H9 (cell line): ENCODE results near the gene PLEKHG1. TPM values are rescaled to one million over a fixed set of nuclear protein-coding genes. Genes with fewer than 3 reads are reported as not detected.

ENCODE experiments used
- DNase-seq: peaks from one replicate; pipeline ENCODE4 v3.0.0-alpha.2; 2017
- H2AFZ ChIP-seq: one replicate; pipeline ENCODE4 v1.6.1; 2013; ENCODE audit warnings: mild to moderate bottlenecking, low read length, control low read depth, moderate library complexity
- H2AK5ac ChIP-seq: 2 replicates; pipeline ENCODE4 v1.6.1; 2013; ENCODE audit warnings: low read length, control low read depth, mixed read lengths; ENCODE audit not compliant: insufficient read length
- H2BK120ac ChIP-seq: one replicate; pipeline ENCODE4 v1.6.1; 2013; ENCODE audit warnings: low read depth, mild to moderate bottlenecking, low read length, control low read depth, inconsistent platforms; ENCODE audit not compliant: poor library complexity, severe bottlenecking
- H2BK12ac ChIP-seq: 2 replicates; pipeline ENCODE4 v1.6.1; 2013; ENCODE audit warnings: low read length, control low read depth, mixed read lengths, low read depth; ENCODE audit not compliant: insufficient read length
- H2BK15ac ChIP-seq: 2 replicates; pipeline ENCODE4 v1.6.1; 2013; ENCODE audit warnings: low read depth, low read length, control low read depth
- H2BK20ac ChIP-seq: one replicate; pipeline ENCODE4 v1.6.1; 2013; ENCODE audit warnings: low read depth, mild to moderate bottlenecking, low read length, control low read depth, inconsistent platforms; ENCODE audit not compliant: poor library complexity, severe bottlenecking
- H2BK5ac ChIP-seq: 2 replicates; pipeline ENCODE4 v1.6.1; 2013; ENCODE audit warnings: low read length, control low read depth, mixed read lengths; ENCODE audit not compliant: insufficient read length
- H3K14ac ChIP-seq: 2 replicates; pipeline ENCODE4 v1.6.1; 2013; ENCODE audit warnings: low read length, control low read depth; ENCODE audit not compliant: insufficient read depth
- H3K18ac ChIP-seq: 2 replicates; pipeline ENCODE4 v1.6.1; 2013; ENCODE audit warnings: low read depth, mild to moderate bottlenecking, mixed read lengths, low read length, control low read depth; ENCODE audit not compliant: insufficient read length
- H3K23ac ChIP-seq: 2 replicates; pipeline ENCODE4 v1.6.1; 2013; ENCODE audit warnings: low read length, control low read depth, mixed read lengths, low read depth; ENCODE audit not compliant: insufficient read length
- H3K23me2 ChIP-seq: 2 replicates; pipeline ENCODE4 v1.6.1; 2013; ENCODE audit warnings: low read depth, mild to moderate bottlenecking, mixed read lengths, low read length, control low read depth; ENCODE audit not compliant: insufficient read length, poor library complexity, severe bottlenecking
- H3K27ac ChIP-seq: 2 replicates; pipeline ENCODE4 v1.5.1; 2013; ENCODE audit warnings: low read length, control low read depth, mixed read lengths, low read depth; ENCODE audit not compliant: insufficient read length
- H3K27me3 ChIP-seq: 2 replicates; pipeline ENCODE4 v1.6.1; 2013; ENCODE audit warnings: low read length, control low read depth, inconsistent platforms; ENCODE audit not compliant: insufficient read depth
- H3K4ac ChIP-seq: 2 replicates; pipeline ENCODE4 v1.6.1; 2013; ENCODE audit warnings: low read depth, mild to moderate bottlenecking, control low read depth, inconsistent platforms, low read length, moderate library complexity
- H3K4me1 ChIP-seq: 2 replicates; pipeline ENCODE4 v1.6.1; 2013; ENCODE audit warnings: low read length, control low read depth, inconsistent platforms; ENCODE audit not compliant: insufficient read depth
- H3K4me2 ChIP-seq: 2 replicates; pipeline ENCODE4 v1.6.1; 2013; ENCODE audit warnings: low read length, control low read depth, mixed read lengths; ENCODE audit not compliant: insufficient read length, insufficient read depth
- H3K56ac ChIP-seq: 2 replicates; pipeline ENCODE4 v1.6.1; 2013; ENCODE audit warnings: low read depth, mild to moderate bottlenecking, mixed read lengths, low read length, control low read depth; ENCODE audit not compliant: insufficient read length
- H3K79me1 ChIP-seq: 2 replicates; pipeline ENCODE4 v1.6.1; 2013; ENCODE audit warnings: low read depth, mild to moderate bottlenecking, moderate library complexity, low read length, control low read depth, inconsistent platforms; ENCODE audit not compliant: insufficient read depth, poor library complexity, severe bottlenecking
- H3K79me2 ChIP-seq: 2 replicates; pipeline ENCODE4 v1.6.1; 2013; ENCODE audit warnings: low read length, control low read depth, inconsistent platforms; ENCODE audit not compliant: insufficient read depth
- H3K9ac ChIP-seq: 2 replicates; pipeline ENCODE4 v1.6.1; 2013; ENCODE audit warnings: low read length, control low read depth, mixed read lengths; ENCODE audit not compliant: insufficient read length; ENCODE audit errors: extremely low read depth
- H3K9me3 ChIP-seq: one replicate; pipeline ENCODE4 v1.6.1; 2013; ENCODE audit warnings: low read depth, low read length, inconsistent platforms; ENCODE audit not compliant: control insufficient read depth
- H3T11ph ChIP-seq: one replicate; pipeline ENCODE4 v1.6.1; 2013; ENCODE audit warnings: mild to moderate bottlenecking, low read length, control low read depth, inconsistent platforms
- H4K20me1 ChIP-seq: one replicate; pipeline ENCODE4 v1.6.1; 2013; ENCODE audit not compliant: control insufficient read depth, insufficient read length, insufficient read depth
- H4K5ac ChIP-seq: 2 replicates; pipeline ENCODE4 v1.6.1; 2013; ENCODE audit warnings: low read depth, mild to moderate bottlenecking, mixed read lengths, low read length, control low read depth; ENCODE audit not compliant: insufficient read length
- H4K8ac ChIP-seq: replicated peaks from 2 replicates; pipeline ENCODE4 v1.6.1; 2013; ENCODE audit warnings: low read length, control low read depth, mixed read lengths, low read depth; ENCODE audit not compliant: insufficient read length
- H4K91ac ChIP-seq: 2 replicates; pipeline ENCODE4 v1.6.1; 2013; ENCODE audit warnings: low read depth, mild to moderate bottlenecking, moderate library complexity, mixed read lengths, low read length, control low read depth; ENCODE audit not compliant: insufficient read length
- H3K27ac Mint-ChIP-seq, 3 experiments: 2 replicates in 2 of 3; 3 replicates in 1 of 3; pipeline ENCODE4 v1.8.0; 2020 to 2021; ENCODE audit warnings: mixed read lengths in 3 of 3, mild to moderate bottlenecking in 1 of 3, moderate library complexity in 1 of 3
- H3K27me3 Mint-ChIP-seq: 2 replicates; pipeline ENCODE4 v1.8.0; 2021; ENCODE audit warnings: low read depth, mild to moderate bottlenecking, moderate library complexity, mixed read lengths
- H3K36me3 Mint-ChIP-seq, 3 experiments: 2 replicates in 2 of 3; 3 replicates in 1 of 3; pipeline ENCODE4 v1.8.0; 2020 to 2021; ENCODE audit warnings: low read depth in 3 of 3, mixed read lengths in 3 of 3; ENCODE audit not compliant: insufficient read depth in 1 of 3
- H3K4me1 Mint-ChIP-seq, 2 experiments: 2 replicates each; pipeline ENCODE4 v1.8.0; 2020; ENCODE audit warnings: mixed read lengths in 2 of 2
- H3K4me3 Mint-ChIP-seq, 2 experiments: 2 replicates in 1 of 2; 3 replicates in 1 of 2; pipeline ENCODE4 v1.8.0; 2020 to 2021; ENCODE audit warnings: mild to moderate bottlenecking in 2 of 2, mixed read lengths in 2 of 2, moderate library complexity in 1 of 2
- H3K9me3 Mint-ChIP-seq, 2 experiments: 2 replicates in 1 of 2; 3 replicates in 1 of 2; pipeline ENCODE4 v1.8.0; 2020; ENCODE audit warnings: mild to moderate bottlenecking in 2 of 2, mixed read lengths in 2 of 2, moderate library complexity in 1 of 2
- WGBS: extraction: QIAGEN DNeasy Blood & Tissue Kit; methylation state at CpG from one replicate; pipeline ENCODE4 v1.1.7; 2013; ENCODE audit warnings: missing lambda C conversion rate, low lambda C conversion rate, mixed read lengths; ENCODE audit not compliant: insufficient read length; ENCODE audit errors: extremely low coverage; 5-methylcytosine and 5-hydroxymethylcytosine counted together
- total RNA-seq: library from RNA; stranded (reverse); gene quantifications from 2 replicates; pipeline ENCODE4 v1.2.1, GENCODE V29; 2021
- TF ChIP-seq, protein P1 (sequence below): fragments of 200-600 bp; sonication (generic); conservative IDR thresholded peaks from 3 replicates; pipeline ENCODE4 v1.8.0; 2021; ENCODE audit warnings: antibody characterized with exemption, mild to moderate bottlenecking

Gene PLEKHG1
- total RNA-seq, 1 experiment from 2014 or later = 1.0 TPM

DNA sequence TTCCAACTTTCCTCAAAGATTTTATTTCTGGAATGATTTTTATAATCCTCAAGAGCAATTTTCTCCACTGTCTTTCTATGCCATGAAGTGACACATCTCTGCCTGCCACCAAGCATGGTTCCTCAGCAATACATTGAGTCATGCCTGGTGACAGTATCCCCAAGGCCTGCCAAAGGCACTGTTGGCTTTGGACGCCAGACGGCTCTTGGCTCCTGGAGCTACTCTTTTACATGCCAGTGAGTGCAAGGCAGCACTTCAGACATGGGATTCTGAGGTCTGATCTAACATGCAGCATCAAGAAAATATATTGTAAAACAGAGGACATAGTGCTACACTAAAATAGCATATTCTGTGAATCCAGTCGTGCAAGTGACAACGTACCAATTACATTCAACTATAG lies 20.1 kb upstream of the PLEKHG1 start:
- no peak overlapping the region for H3K27ac ChIP-seq
- H3K4me1 Mint-ChIP-seq = peaks cover 0 to 3% of the 10 kb centered on the region in 2 experiments; a peak in 1 of 4 replicates
- no peaks in the 10 kb centered on the region for H3K23me2 ChIP-seq
- no peaks in the 10 kb centered on the region for H3K79me2 ChIP-seq
- no peak overlapping the region for H3K4me3 Mint-ChIP-seq
- H2BK5ac ChIP-seq = no peak overlapping the region
- H2AK5ac ChIP-seq = no peak overlapping the region
- H2BK20ac ChIP-seq = no peak overlapping the region
- no peaks in the 10 kb centered on the region for H3K79me1 ChIP-seq
- H3K23ac ChIP-seq = no peak overlapping the region
- no peaks in the 10 kb centered on the region for H3K4me1 ChIP-seq
- H2BK12ac ChIP-seq = no peak overlapping the region
- no peaks in the 10 kb centered on the region for H3K36me3 Mint-ChIP-seq
- H3K14ac ChIP-seq = no peak overlapping the region
- no peaks in the 10 kb centered on the region for H3K9me3 ChIP-seq
- no peak overlapping the region for H4K8ac ChIP-seq
- H4K91ac ChIP-seq = no peak overlapping the region
- DNase-seq = no peak
- no CpG with 5 or more reads among the region's 4 CpGs for WGBS
- H3K27me3 ChIP-seq = no peaks in the 10 kb centered on the region
- no peak overlapping the region for H3K4me2 ChIP-seq
- H2BK15ac ChIP-seq = no peak overlapping the region
- TF ChIP-seq, protein P1, sequence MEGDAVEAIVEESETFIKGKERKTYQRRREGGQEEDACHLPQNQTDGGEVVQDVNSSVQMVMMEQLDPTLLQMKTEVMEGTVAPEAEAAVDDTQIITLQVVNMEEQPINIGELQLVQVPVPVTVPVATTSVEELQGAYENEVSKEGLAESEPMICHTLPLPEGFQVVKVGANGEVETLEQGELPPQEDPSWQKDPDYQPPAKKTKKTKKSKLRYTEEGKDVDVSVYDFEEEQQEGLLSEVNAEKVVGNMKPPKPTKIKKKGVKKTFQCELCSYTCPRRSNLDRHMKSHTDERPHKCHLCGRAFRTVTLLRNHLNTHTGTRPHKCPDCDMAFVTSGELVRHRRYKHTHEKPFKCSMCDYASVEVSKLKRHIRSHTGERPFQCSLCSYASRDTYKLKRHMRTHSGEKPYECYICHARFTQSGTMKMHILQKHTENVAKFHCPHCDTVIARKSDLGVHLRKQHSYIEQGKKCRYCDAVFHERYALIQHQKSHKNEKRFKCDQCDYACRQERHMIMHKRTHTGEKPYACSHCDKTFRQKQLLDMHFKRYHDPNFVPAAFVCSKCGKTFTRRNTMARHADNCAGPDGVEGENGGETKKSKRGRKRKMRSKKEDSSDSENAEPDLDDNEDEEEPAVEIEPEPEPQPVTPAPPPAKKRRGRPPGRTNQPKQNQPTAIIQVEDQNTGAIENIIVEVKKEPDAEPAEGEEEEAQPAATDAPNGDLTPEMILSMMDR = no peak
- peaks cover 2% of the 10 kb centered on the region for H3K27me3 Mint-ChIP-seq
- H3K9ac ChIP-seq = no peak overlapping the region
- H3T11ph ChIP-seq = no peak overlapping the region
- H2BK120ac ChIP-seq = no peak overlapping the region
- no peak overlapping the region for H3K18ac ChIP-seq
- no peak overlapping the region for H4K5ac ChIP-seq
- H4K20me1 ChIP-seq = no peaks in the 10 kb centered on the region
- no peak overlapping the region for H2AFZ ChIP-seq
- H3K27ac Mint-ChIP-seq = no peak overlapping the region
- no peak overlapping the region for H3K4ac ChIP-seq
- no peaks in the 10 kb centered on the region for H3K9me3 Mint-ChIP-seq
- no peak overlapping the region for H3K56ac ChIP-seq
